Mucosa of descending colon (tissue), 3 donors: ENCODE measurements around the gene IGSF6. TPM values are rescaled to one million over a fixed set of nuclear protein-coding genes. Genes with fewer than 3 reads are reported as not detected.

Experiments used
- ATAC-seq: fragments of 200-7000 bp; cut with Tn5 transposase; one replicate; pipeline ENCODE4 v1.9.1; 2020; ENCODE audit warnings: mild to moderate bottlenecking, moderate library complexity
- DNase-seq, 3 donors: peaks; one replicate each; pipeline ENCODE4 v3.0.0-alpha.2; 2020
- H3K36me3 ChIP-seq: fragments of 200-600 bp; one replicate; pipeline ENCODE4 v1.8.0; 2021; ENCODE audit warnings: low read depth, mild to moderate bottlenecking
- H3K4me1 ChIP-seq: fragments of 200-600 bp; one replicate; pipeline ENCODE4 v1.8.0; 2021; ENCODE audit warnings: low read depth, mild to moderate bottlenecking
- H3K4me3 ChIP-seq: fragments of 200-600 bp; one replicate; pipeline ENCODE4 v1.8.0; 2021; ENCODE audit warnings: mild to moderate bottlenecking
- H3K9me3 ChIP-seq: fragments of 200-600 bp; one replicate; pipeline ENCODE4 v1.8.0; 2021; ENCODE audit warnings: mild to moderate bottlenecking
- CTCF ChIP-seq: fragments of 200-600 bp; IDR thresholded peaks from one replicate; pipeline ENCODE4 v1.8.0; 2022; ENCODE audit warnings: antibody characterized with exemption, mild to moderate bottlenecking
- intact Hi-C, 2 donors: fragments of 100-400 bp; cut with DNase I in 1 of 2; cut with micrococcal nuclease in 1 of 2; formaldehyde crosslinking; loops; one replicate each; pipeline versions ENCODE4 v1.11.0 to v1.11.1; 2022; cut with DNase I, micrococcal nuclease
- total RNA-seq, 3 donors: library from RNA; stranded (reverse); fragmentation: NEBNext Ultra II Directional in 2 of 3; extraction: Animal tissue kit (Norgen Biotek cat#: 25700) in 2 of 3; gene quantifications; one replicate each; pipeline versions ENCODE4 v1.2.1 to v1.2.4, GENCODE V29; 2021 to 2023
- donor health status: DM: no; HTN: no; CAD: no; lungs with moderate emphysema.
- donor health status: DM: no; HTN: no; CAD: no.
- donor health status: DM: no; HTN: yes; CAD: no.

Gene IGSF6
- total RNA-seq, 3 donors from 2014 or later, result 3.5 to 7.3 (median 4.6) TPM

GRCh38 chr16:21592191-21592590 lies 60.2 kb downstream of the IGSF6 start:
- ATAC-seq (no peak), DNase-seq (no peak)
- no peak overlapping the region for H3K4me3 ChIP-seq
- intact Hi-C loops, result no loop called here
- H3K4me1 ChIP-seq, result no peaks in the 10 kb centered on the region
- TF ChIP-seq CTCF, result no peak
- no peaks in the 10 kb centered on the region for H3K36me3 ChIP-seq
- no peaks in the 10 kb centered on the region for H3K9me3 ChIP-seq

GRCh38 chr16:21590796-21591195 lies 61.6 kb downstream of the IGSF6 start:
- intact Hi-C loops, result no loop called here
- TF ChIP-seq CTCF, result no peak
- no peak for ATAC-seq
- Histone ChIP-seq H3K9me3 (no peaks in the 10 kb centered on the region), H3K4me1 (no peaks in the 10 kb centered on the region), H3K4me3 (no peak overlapping the region), H3K36me3 (no peaks in the 10 kb centered on the region)
- DNase-seq, result no peak

- no peak for DNase-seq
- intact Hi-C loops, result no loop called here
- no peak for TF ChIP-seq CTCF
- Histone ChIP-seq H3K36me3 (no peaks in the 10 kb centered on the region), H3K4me1 (no peaks in the 10 kb centered on the region), H3K9me3 (no peaks in the 10 kb centered on the region), H3K4me3 (no peak overlapping the region)
- no peak for ATAC-seq
These were observed 62.1 kb downstream of the IGSF6 start for GRCh38 chr16:21590287-21590686.

GRCh38 chr16:21589551-21589950 lies 62.9 kb downstream of the IGSF6 start:
- no peaks in the 10 kb centered on the region for H3K36me3 ChIP-seq
- H3K4me1 ChIP-seq, result no peaks in the 10 kb centered on the region
- no peak for ATAC-seq
- no peaks in the 10 kb centered on the region for H3K9me3 ChIP-seq
- intact Hi-C loops, result no loop called here
- DNase-seq, result no peak
- no peak overlapping the region for H3K4me3 ChIP-seq
- no peak for TF ChIP-seq CTCF

Other genes with a start within 250 kb of the IGSF6 start
- 10 to 100 TPM; 60.8 to 76.5 (median 62.8) TPM for gene METTL9, start 53.0 kb downstream of the IGSF6 start, total RNA-seq
- gene OTOA, start 11.4 kb upstream of the IGSF6 start, total RNA-seq, result under 1 TPM; 0.14 to 0.36 (median 0.25) TPM
- gene NPIPB4, start 205.1 kb upstream of the IGSF6 start, total RNA-seq, result 100 to 1,000 TPM; 212 to 324 (median 247) TPM